Astrocyte (in vitro differentiated cells and primary cell): Measurements from ENCODE around the gene PRKG1.

Source experiments
- CTCF ChIP-seq: IDR thresholded peaks from 2 replicates; pipeline ENCODE4 v1.5.1; 2011; ENCODE audit warnings: low read depth, mild to moderate bottlenecking, inconsistent platforms, low read length, moderate library complexity; ENCODE audit not compliant: insufficient read depth
- EZH2 ChIP-seq: IDR thresholded peaks from 2 replicates; pipeline ENCODE4 v1.6.1; 2012; ENCODE audit warnings: mild to moderate bottlenecking, low read length, inconsistent platforms; ENCODE audit not compliant: insufficient read depth

GRCh38 chr10:51874131-51874530 lies 799.8 kb downstream of the PRKG1 start:
- TF ChIP-seq CTCF (no peak), EZH2 (no peak)
